ENCODE data around the gene CAMKMT. TPM values are rescaled to one million over a fixed set of nuclear protein-coding genes. Genes with fewer than 3 reads are reported as not detected.

The CAMKMT gene
- total RNA-seq, 1 experiment from 2014 or later, result 6.6 TPM

DNA sequence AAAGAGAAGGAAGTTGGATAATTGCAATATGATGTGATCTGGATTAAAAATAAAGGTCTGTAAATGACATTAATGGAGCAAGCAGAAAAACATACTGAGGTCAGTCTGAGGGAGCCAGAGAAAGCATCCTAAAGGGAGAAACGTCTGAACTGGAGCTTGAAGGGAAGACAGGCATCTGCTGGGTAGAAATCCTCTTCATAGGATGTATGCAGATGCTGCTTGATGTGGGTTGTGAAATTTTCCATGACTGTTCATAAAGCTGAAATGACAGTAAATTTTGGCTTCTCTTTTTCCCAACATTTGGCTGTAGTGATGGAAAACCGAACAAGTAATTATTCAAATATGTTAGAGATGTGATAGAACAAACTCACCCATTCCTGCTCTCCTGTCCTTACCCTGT is 287.6 kb downstream of the CAMKMT start:
- DNase-seq (ENCODE audit: low read depth), result no peak

DNA sequence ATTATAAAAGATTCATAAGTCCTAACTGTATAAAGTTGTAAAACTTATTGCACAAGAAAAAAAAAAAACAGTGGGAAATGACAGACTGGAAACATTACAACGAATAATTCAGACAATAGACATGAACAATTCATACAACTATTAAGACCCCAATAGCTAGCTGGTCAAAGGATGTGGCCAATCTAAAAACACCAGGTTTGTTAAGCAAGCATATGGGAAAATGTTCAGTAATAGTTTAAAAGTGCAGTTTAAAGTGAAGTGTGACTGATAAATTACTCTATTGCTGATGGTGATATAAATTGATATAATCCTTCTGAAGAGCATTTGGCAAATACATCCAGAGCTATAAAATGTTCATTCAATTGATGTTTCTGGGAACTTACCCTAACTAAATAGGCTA is 289.0 kb downstream of the CAMKMT start:
- no peak for DNase-seq (ENCODE audit: low read depth)

DNA sequence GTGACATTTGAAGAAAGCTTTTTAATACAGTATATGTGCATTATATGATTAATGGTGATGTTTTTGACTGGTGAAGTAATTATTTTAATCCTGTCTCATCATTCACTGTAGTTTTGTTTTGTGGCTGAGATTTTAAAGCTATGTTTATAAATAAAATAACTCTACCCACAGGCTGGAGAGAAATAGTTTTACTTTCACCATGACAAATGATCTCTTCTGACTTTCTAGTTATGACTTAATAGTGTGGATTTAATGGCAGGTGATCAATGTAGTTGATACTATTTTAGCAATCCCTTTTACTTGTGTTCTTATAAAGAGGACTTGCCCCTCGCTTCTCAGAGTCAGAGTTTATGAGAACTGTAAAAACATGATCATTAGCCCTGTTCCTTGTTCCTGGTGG is 290.2 kb downstream of the CAMKMT start:
- no peak for DNase-seq (ENCODE audit: low read depth)

- DNase-seq (ENCODE audit: low read depth), result no peak
Observed at GRCh38 chr2:44652701-44653100, 291.0 kb downstream of the CAMKMT start.

DNA sequence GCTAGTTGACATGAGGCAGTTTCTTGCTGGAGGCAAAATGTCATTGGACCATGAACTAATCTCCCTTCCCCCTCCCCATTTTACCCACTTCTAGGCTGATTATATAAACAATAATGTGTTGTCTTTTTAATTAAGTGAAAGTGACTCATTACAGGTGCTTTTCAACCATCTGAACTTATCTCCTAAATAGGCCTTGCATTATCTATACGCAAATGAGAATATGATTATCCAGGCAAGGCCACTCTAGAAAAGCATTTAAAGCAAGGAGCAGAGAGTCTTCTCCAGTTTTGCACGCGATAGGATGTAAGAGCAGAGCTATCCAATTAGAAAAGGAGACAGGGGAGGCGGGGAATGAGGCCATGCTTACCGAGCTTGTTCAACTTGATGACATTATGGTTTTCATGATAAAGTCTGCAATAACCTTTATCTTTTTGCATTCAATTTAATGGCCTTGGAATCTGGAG is 293.7 kb downstream of the CAMKMT start:
- DNase-seq (ENCODE audit: low read depth), result no peak

- no peak for DNase-seq (ENCODE audit: low read depth)
Observed at GRCh38 chr2:44656460-44656859, 294.7 kb downstream of the CAMKMT start.

GRCh38 chr2:44663471-44664073 is 301.8 kb downstream of the CAMKMT start:
- DNase-seq (ENCODE audit: low read depth), result no peak

DNA sequence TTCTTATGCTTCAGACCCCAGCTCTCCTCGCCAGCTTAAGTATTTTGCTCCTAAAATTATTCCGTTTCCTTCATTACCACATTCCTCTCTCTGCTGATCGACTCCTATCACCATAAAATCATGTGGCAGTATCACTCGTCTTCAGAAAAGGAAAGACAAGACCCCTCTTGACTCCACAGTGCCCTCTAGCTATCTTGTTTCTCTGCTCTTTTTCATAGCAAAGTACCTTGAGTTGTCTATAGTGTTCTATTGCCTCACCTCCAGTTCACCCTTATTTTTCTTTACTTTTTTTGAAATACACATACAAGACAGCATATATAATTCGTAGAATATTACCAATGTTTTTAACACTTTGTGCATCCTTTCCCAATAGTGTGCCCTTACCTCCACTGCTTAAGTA is 306.6 kb downstream of the CAMKMT start:
- DNase-seq (ENCODE audit: low read depth), result peak; percentile 9

- no peak for DNase-seq (ENCODE audit: low read depth)
Observed at GRCh38 chr2:44671276-44671675, 309.5 kb downstream of the CAMKMT start.

DNA sequence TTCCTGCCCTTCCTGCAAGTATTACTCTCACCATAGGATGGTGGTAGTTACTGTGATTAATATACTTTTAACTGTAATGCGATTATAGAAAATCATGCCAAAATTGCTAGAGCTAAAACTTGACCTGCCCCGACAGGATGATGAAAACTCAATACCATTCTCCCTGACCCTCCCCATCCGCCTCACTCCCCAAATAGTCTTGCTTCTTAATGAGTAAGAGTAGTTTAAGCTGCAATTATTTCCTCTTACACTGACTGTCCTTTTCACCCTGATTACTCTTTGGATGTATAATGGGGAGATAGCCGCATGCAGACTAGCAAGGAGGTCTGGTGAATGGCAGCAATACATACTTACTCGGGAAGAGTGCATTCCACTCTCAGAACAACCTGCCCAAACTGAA is 310.2 kb downstream of the CAMKMT start:
- no peak for DNase-seq (ENCODE audit: low read depth)

GRCh38 chr2:44672431-44672830 is 310.7 kb downstream of the CAMKMT start:
- no peak for DNase-seq (ENCODE audit: low read depth)

DNA sequence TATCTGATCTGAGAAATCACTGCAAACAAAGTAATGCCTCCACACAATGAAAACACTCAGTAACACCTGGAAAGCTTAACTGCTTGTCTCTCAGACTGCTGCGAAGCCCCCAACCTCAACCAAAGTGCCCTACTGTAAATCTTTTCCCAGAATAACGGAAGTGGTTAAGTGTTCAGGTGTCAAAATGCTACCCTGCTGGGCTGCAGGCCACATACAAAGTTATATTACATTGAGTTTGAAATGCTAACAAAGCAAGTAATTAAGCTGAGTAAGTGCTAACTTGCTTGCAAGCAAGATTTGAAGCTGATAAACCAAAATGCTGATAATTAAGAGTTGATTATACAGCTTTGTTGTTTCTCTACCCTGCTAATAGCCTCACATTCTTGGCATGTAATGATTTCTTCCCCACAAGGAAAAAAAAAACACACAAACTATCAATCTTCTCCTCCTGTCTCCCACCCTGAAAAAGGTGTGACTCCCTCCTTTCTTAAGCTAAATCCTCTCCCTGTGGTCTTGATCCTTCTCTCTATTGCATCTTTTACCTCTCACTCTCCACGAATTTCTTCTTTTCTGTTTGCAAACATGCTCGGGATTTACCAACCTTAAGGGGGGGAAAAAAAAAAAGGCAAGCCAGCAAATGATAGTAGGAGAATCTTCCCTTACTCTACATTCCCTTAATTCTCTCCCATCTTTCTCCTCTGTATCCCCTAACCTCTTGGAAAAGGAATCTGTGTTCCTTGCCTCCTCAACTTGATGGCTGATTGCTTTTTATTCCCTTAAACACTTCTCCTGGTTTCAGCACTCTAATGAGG is 312.9 kb downstream of the CAMKMT start:
- DNase-seq (ENCODE audit: low read depth), result no peak

DNA sequence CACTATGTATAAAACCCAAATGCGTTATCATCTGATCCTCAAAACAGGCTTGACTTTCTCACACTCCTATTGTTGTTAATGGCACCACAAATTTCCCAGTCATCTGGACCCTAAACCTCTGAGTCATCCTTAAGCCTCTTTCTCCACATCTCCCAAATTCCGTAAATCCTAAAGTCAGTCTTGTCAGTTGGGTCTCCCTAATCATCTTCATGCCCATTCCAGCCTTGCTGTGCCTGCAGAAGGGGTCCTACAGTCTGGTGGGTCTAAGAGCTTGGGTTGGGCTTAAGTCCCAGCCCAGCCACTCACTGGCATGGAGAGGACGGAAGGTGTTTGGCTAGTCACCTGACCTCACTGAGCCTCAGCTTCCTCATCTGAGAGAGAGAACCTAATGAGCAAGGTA is 314.6 kb downstream of the CAMKMT start:
- no peak for DNase-seq (ENCODE audit: low read depth)

- no peak for DNase-seq (ENCODE audit: low read depth)
Observed at GRCh38 chr2:44679584-44679983, 317.8 kb downstream of the CAMKMT start.

DNA sequence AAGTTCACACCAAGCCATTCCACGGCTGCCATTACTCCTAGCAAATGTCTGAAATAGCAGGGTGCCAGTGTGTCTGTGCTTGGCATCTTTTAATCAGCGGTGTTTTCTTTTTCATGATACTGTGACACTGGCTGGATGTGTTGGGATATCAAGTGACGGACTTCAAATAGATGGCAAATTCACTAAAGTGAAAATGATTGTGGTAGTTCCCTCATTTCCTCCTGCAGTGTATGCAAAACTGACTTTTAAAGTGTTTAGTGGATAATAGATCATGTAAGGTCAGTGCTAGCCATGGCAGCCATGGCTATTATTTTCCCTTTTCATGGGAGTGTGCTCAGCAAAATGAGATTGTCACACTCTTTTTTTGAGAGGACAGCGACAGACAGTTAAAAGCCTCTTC is 318.2 kb downstream of the CAMKMT start:
- no peak for DNase-seq (ENCODE audit: low read depth)

- DNase-seq (ENCODE audit: low read depth), result no peak
Observed at GRCh38 chr2:44680424-44680971, 318.8 kb downstream of the CAMKMT start.

- peak; percentile 10 for DNase-seq (ENCODE audit: low read depth)
Observed at GRCh38 chr2:44680983-44681531, 319.3 kb downstream of the CAMKMT start.

GRCh38 chr2:44682459-44682858 is 320.7 kb downstream of the CAMKMT start:
- no peak for DNase-seq (ENCODE audit: low read depth)

DNA sequence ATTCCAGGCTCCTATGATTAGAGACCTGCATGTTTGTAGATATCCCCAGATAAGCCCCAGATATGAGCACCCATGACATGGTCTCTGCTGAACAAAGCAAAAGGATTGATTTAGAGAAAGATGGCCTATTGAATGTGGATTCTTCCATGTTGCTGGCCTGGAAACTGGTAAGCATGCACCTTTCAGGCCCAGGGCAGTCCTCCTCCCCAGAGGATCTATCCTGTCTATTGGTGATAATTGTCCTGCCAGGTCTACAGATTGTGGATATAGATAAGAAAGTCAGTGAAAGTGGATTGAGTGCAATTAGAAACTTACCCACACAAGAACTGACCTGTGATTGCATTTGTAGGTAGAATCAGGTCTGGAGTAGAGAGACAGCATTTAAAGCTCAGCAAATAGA is 322.8 kb downstream of the CAMKMT start:
- no peak for DNase-seq (ENCODE audit: low read depth)

DNA sequence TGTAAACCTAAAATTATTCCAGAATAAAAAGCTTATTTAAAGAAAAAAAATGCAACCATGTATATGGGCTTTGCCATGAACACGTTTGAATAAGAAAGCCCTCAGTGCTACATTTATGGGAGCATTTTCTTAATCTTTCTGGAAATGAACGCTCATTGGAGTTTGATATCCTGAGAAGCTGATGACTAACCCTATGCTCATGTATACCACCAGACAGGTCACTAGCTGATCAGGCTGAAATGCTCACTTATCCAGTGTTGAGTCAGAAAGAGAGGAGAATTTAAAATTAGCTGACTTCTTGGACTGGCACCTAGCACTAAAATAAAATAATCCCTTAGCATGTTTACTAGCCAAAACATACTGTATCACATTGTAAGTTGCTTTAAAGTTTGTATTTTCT is 324.8 kb downstream of the CAMKMT start:
- peak; percentile 53 for DNase-seq (ENCODE audit: low read depth)

GRCh38 chr2:44687686-44688455 is 326.1 kb downstream of the CAMKMT start:
- no peak for DNase-seq (ENCODE audit: low read depth)
